Cardiac septum (tissue), 1 donor: ENCODE data around the gene NMT1. TPM values are rescaled to one million over a fixed set of nuclear protein-coding genes. Genes with fewer than 3 reads are reported as not detected.

Experiments
- DNase-seq: peaks from one replicate; pipeline ENCODE4 v3.0.0-alpha.2; 2020; ENCODE audit warnings: low spot score
- intact Hi-C: fragments of 100-400 bp; cut with DNase I; formaldehyde crosslinking; loops from one replicate; pipeline ENCODE4 v1.14.0; 2022
- long read RNA-seq: library from polyadenylated mRNA; unstranded; transcript quantifications from one replicate; pipeline ENCODE4 v2.0.0, GENCODE V29; 2021
- total RNA-seq: library from RNA; stranded (reverse); fragmentation: NEBNext Ultra II Directional; extraction: Animal tissue kit (Norgen Biotek cat#: 25700); gene quantifications from one replicate; pipeline ENCODE4 v1.2.1, GENCODE V29; 2021
- donor health status: DM: no; HTN: no; CAD: no.

The NMT1 gene
- total RNA-seq: 74.8 TPM
- long read RNA-seq, full-length matches to known transcripts: 42 of 85 reads
- long read RNA-seq, partial matches to known transcripts: 33 of 85 reads
- long read RNA-seq, other reads (novel, unspliced or antisense): 10 of 85 reads

DNA sequence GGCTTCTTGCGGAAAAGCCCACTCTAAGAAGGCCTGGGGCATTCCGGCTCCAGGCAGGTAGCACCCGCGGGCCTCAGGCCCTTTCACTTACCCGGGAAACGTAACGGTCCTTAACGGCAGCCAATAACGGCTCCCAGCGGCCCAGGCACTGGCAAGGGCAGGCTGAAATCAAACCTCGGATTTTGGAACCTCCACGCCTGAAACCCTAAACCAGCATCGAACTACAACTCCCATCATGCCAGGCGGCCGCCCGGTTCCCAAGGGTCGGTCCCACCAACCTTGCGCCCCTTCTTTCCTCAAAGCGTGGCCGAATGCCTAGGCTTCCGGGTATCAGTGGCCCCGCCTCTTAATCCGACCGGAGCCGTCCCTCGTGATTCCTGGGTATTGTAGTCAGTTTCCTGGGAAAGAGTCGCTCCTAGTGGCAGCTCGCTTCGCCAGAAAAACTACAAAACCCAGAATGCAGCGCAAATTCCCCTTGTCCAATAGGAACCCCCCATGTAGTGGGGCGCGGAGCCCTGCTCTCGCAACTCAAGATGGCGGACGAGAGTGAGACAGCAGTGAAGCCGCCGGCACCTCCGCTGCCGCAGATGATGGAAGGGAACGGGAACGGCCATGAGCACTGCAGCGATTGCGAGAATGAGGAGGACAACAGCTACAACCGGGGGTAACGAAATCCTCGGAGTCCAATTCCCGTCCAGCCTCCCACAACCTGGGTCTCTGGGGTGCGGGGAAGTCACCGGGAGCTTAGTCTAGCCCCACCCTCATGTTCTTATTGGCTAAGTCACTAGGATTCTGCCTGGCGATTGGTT lies at the start of gene NMT1:
NMT1 (plus strand) TSS at position 521 of the 809 bp plus-strand sequence; CDS start at position 534, 13 bp downstream.
- DNase-seq: peak; percentile 97
- intact Hi-C loops: loop anchor here (1.0 kb wide), 1 partner anchor 10 kb away; the partner anchor contains the start of gene DCAKD

DNA sequence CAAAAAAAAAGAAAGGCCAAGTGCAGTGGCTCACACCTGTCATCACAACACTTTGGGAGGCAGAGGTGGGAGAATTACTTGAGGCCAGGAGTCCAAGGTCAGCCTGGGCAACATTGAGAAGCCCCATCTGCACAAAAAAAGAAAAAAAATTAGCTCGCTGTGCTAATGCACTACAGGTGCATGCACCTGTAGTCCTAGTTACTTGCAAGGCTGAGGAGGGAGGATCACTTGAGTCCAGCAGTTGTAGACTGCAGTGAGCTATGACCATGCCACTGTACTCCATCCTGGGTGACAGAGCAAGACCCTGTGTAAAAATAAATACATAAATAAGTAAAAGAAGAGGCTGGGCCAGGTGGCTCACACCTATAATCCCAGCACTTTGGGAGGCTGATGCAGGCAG lies 49.4 kb upstream of the NMT1 start:
- DNase-seq: no peak
- intact Hi-C loops: no loop called here

DNA sequence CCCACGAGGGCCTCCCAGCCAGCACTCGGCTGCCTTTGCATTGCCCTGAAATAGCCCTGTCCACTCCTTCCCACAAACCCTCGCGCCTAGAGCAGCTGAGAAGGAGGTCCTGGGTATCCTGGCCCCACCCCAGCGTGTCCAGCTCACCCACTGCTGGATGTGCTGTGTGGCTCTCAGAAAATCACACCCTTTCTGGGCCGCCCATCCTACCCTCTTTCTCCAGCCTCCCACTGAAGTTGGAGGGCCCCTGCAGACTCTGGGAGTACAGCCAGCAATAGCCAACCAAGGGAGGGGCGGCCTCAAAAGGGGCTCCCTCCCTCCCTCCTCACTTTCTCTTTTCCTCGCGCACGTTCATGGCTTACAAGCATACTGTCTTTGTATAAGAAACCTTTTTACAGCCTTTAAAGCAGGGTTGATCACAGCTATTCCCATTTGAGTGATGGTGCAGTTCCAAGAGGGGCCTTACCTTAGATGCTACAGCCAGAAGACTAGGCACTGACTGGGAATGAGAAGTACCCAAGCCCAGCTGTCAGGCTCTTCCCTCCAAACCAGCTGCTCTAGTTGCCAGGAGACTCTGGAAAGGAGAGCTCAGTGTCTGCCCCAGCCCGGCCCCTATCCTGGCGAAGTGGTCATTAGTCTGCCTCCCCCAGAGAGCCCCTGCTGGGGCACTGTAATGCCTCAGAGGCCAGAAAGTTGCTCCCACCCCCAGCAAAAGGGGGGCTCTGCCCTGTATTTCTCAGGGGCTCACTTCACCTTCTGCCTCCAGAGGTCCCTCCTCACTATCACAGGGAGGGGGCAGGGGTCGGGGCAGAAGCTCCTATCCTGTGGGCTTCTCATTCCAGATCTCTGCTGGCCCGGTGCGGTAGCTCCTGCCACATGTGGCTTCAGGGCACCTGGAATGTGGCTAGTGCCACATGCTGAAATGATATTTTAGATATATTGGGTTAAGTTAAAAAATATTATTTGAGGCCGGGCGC lies 47.8 kb upstream of the NMT1 start:
- no peak for DNase-seq
- intact Hi-C loops: no loop called here

DNA sequence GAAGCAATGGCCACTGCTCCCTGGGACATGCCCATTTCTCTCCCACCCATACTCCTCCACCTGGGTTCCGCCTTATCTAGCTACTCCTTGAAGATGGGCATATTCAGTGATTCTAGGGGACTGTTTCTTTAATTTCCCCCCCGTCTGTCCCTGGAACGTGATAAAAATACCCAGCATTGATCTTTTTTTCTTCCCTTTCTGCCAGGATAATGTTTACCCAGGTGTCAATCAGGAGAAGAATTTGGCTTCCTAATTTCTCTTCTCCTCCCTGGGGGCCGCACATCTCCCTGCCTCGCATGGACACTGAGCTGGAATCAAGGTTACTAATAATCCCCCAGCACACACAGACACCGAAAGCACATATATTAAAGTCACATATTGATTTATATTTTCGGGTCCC lies 44.9 kb upstream of the NMT1 start:
- intact Hi-C loops: loop anchor here (5.0 kb wide), 1 partner anchor 49 kb away; the partner anchor contains the start of gene C1QL1
- no peak for DNase-seq

DNA sequence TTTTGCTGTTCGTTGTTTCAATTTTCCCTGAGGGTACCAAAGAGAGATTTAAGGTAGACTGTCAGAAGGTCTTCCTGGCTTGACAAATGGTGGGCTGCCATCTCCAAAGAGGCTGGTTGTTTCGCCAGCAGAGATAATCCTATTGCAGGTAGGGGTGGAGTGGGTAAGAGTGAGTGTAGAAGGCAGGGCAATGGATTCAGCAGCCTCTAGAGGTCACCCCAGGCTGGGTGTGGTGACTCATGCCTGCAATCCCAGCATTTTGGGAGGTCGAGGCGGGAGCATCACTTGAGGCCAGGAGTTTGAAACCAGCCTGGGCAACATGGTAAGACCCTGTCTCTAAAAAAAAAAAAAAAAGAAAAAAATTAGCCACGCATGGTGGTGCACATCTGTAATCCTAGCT lies 44.3 kb upstream of the NMT1 start:
- no peak for DNase-seq
- intact Hi-C loops: loop anchor here (5.0 kb wide), 1 partner anchor 50 kb away; the partner anchor contains the start of gene C1QL1

DNA sequence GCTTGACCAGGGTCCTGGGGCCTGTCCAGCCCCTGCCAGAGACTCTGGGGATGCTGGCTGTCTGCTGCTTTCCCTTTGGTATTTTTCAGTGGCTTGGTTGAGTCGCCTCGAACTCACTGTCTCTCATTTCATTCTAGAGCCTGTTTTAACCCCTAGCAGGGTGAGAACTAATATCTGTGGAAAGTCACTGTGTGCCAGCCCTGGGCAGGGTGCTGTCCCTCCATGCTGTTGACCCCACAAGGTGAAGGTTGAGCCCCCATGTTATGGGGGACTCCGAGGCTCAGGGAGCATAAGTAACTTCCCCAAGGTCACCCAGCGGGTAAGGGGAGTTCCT lies 42.6 kb upstream of the NMT1 start:
- no peak for DNase-seq
- intact Hi-C loops: loop anchor here (5.0 kb wide), 1 partner anchor 51 kb away; the partner anchor contains the start of gene C1QL1

DNA sequence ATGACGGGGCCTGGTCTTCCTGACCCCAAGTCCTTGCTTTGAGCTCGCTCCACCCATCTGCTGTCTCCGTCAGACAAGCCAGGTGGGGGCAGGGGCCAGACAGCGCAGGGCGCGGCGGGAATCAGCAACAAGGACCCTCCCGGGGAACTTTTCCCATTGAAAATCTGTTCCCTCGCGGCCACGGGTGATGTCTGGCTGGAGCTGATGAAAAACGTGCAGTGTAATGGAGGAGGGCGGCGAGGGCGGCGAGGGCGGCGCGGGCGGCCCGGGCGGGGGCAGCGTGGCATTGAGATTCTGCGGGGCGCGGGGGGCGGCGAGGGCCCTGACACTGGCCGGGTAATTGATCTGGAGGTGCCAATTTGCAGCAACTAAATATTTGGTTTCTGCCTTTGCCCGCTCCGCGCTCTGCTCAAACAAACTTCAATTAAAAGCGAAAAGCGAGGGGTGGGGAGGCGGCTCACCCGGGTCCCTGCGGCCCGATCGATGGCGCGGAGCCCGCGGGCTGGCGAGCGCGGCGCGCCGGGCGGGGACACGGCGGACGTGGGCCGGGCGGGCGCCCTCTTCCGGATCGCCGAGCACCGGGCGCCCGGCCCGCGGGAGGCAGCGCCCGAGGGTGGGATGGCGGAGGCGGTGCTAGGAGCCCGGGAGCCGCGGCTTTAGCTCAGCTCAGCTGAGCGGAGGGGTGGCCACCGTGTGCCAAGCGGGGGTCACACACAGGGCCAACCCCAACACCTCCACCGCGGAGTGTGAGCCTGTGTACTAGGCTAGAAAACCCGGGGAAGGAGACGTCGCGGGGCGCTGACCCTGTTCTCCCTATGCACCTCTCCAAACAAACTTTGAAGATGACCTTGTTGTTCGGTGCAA lies 42.0 kb upstream of the NMT1 start:
- intact Hi-C loops: loop anchor here (5.0 kb wide), 1 partner anchor 52 kb away; the partner anchor contains the start of gene C1QL1
- no peak for DNase-seq

DNA sequence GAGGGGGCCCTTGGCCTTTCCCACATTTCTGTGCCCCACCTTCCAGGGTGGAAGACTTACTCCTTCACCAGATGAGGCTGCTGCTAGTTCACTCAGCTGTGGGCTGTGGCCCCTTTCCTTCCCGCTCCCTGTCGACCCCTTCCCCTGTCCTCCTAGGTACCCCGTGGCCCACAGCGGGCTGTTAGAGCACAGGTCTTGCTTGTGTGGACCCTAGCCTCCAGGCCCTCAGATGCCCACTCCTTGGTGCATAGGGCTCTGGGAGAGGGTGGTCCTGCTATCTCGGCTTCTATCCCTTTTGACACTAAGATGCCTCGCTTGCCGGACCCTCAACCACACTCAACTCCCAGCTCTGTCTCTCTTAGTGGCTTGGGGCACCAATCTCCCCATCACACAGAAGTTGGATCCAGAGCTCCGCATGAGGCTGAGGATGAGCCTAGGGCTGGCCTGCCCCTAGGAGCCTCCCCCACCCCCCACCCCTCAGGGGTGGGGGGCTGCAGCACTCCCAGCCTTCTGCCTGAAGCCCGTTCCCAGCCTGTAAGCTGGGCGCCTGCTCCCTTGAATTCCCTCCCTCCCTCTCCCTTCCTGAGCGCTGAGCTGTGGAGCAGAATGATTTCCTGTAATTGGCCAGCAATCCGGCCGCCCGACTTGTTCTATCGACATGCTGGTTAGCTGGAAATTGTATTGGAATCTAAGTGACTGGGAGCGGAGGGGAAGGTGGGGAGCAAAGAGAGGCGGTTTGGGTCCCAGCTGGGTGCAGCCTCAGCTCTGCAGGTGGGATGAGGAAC lies 40.6 kb upstream of the NMT1 start:
- DNase-seq: no peak
- intact Hi-C loops: loop anchor here (5.0 kb wide), 2 partner anchors 77 to 243 kb away; no protein-coding TSS in a partner anchor

DNA sequence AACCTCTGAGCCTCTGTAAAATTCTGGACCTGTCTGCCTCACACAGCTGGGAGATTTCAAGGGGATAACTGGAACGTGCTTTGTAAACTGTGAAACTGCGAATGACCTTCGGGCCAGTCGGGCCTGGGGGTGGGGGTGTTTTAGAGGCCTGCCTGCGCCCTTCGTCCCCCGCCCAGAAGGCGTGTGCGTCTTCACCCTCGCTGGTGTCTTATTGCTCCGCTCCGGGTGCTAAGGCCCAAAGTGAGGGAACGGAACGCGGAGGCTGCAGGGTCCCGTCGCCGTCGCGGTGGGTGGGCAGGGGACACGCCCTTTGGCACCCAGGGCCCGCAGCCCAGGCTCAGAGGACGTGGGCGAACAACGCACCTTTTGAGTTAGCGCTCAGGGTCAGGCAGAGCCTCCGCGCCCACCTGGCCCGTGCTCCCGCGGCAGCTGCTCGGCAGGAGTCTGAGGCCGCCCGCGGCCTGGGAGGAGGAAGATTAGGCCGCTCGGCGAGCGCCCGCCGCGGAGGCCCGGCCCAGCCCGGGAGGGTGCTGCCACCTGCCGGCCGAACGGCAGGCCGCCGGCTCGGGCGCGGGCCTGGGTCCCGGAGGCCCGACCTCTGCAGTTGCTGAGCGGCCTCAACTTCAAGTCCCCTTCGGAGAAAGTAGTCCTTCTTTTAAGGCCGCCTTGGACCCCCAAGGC lies 39.4 kb upstream of the NMT1 start:
- intact Hi-C loops: loop anchor here (1.0 to 5.0 kb wide), 3 partner anchors 76 to 244 kb away; no protein-coding TSS in a partner anchor
- DNase-seq: peak; percentile 84

DNA sequence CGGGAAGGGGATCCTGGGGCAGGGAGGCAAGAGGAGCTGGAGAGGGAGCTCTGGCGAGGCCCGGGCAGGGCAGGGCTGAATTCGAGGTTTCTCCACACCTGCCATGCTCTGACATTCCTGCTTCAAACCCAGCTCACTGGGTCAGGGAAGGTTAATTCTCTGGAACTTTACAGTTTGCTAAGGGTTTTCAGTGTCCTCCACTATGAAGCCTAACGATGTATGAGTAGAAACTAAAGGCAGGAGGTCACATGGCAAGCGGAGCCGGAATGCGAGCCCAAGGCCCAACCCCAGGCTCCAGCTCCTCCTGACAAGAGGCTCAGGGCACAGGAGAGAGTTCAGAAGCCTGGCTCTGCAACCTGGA lies 38.8 kb upstream of the NMT1 start:
- DNase-seq: no peak
- intact Hi-C loops: loop anchor here (1.0 to 5.0 kb wide), 3 partner anchors 75 to 245 kb away; no protein-coding TSS in a partner anchor

DNA sequence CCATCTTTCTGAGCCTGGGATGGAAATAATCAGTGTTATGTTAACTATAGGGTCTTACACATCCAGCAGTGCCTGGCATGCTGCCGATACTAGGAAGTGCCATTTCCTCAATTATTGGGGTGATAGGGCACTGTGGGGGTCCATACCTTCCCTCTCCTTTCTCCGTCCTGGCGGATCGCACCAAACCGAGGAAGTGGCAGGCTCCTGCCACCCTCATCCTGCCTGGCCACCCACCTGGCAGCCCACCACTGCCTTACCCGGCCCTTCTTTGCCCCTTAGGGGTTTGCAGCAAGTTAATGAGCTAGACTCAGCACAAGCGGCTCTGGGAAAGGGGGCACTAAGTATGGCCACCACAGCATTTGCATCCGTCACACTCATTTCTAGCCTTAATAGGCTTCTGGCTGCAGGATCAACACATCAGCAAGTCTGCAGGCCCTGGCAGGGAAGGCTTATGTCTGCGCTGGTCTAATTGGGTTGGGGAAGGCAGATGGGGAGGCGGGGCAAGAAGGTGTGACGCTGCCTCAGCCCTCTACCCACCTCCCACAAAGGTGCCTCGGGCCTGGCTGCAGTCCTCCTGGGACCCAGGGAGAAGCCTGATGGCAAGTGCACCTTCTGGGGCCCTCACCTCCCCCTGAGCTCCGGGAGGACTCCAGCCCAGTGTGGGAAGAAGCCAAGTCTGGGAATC lies 38.3 kb upstream of the NMT1 start:
- intact Hi-C loops: loop anchor here (1.0 to 5.0 kb wide), 3 partner anchors 75 to 245 kb away; no protein-coding TSS in a partner anchor
- DNase-seq: no peak

DNA sequence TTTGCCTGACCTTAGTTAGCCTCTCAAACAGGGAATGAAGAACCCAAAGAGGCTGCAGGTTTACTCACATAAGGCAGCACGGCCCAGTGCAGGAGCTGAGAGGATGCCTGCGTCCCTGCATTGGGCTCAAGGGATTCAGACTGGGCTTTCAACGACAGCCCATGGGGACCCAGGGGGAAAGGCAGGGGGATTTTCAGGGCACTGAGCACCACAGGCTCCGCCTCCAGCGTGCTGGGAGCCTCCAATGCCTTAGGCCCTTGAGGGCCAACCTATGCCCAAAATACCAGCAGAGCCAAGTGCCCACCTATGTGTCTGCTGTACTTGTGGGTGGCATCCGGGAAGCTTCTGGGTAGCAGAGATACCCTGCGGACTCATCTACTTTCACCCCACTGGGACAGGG lies 32.0 kb upstream of the NMT1 start:
- intact Hi-C loops: no loop called here
- DNase-seq: no peak

DNA sequence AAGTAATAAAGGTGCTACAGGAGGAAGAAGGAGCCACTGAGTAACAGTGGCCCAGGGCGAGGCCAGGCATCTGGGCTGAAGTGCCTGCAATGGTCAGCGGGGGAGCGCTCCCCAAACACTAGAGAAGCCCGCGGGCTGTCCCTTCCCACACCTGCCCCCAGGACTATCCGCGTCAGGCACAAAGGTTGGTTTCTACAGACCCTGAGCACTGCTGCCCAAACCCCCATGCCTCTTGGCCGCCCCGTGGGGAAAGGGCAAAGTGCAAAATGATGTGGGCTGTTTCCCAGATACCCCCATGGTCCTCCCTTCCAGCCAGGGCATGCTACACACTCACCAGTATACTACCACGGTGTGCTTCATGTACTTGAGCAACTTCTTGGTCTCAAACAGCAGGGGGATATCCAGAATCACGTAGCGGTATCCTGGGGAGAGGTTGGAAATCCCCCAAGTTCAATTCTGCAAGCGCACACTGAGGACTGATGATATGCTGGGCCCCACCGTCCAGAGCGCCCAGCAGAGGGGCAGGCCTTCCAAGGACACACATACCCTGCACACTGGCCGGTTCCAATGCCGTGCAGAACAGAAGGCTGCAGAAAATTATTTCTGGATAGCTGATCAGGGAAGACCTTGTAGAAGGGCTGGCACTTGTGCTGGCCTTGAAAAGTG lies 31.2 kb upstream of the NMT1 start:
- intact Hi-C loops: no loop called here
- DNase-seq: no peak

DNA sequence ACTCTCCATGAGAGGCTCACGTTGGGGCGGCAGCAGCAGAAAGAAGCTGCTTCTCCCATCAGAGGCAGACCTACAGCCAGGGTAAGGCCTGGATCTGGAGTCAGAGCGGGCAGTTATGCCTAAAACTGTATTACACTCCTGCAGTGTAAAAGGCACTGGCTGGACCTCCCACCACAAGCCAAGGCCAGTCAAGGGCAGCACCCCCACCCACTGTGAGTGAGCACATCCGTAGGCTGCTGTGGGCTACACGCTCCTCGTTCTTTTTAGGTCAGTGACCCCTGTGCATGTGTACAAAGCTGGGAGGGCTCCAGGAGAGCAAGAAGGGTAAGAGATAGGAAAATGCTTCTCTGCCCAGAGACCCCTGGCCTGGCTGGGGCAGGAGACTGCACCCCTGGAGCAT lies 30.4 kb upstream of the NMT1 start:
- DNase-seq: no peak
- intact Hi-C loops: no loop called here

DNA sequence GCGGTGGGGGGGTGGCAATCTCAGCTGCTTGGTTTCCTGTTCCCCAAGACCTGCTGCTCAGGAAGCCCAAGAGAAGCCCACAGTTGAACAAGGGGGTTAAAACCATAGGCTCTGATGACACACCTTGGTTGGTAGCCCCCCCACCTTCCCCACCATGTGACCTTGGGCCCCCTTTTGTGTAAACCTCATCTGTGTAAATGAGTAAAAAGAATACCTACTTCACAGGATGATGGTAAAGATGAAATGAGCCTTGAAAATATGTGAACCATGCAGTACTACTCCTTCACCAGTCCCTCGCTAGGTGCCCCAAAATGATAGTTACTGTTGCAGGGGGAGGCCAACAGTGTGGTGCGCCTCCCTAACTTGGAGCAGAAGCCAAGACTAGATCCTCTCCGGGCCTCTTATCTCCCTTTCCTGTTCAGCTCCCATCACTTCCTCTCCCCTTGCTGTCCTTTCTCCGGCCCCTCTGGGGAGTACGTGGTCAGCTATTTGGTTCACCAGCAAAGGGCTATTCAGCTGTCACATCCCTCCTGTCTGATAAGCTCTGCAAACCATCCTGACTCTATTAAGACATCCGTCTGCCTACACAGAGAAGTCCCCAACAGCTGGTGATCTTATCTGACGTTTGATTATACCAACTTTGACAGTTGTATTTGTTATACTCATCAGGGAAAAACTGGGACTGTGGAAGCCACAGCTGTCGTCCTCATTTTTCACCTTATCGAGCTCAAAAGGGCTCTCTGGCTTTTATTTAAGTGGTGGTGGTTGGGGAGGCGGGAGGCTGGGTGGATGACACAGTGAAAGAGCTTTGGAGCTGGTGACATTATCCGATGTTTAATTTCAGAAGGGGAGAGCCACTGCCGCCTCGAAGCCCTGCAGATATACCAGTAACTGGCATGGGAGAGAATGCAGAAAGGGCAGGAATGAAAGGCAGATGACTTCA lies 29.6 kb upstream of the NMT1 start:
- DNase-seq: no peak
- intact Hi-C loops: no loop called here

DNA sequence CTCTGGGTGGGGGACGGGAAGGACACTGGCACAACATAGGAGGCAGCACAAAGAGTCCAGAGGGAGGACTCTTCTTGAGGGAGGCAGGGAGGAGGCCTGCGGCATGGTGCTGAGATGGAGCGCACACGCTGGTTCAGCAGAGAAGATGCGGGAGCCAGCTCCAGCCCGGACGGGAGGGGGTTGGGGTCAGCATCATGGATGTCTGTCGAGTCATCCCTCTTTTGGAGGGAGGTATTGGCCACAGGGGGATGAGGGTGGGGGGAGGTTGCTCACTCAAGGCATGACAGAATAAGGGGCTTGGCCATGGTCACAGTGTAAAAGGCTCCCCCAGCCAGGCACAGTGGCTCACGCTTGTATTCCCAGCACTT lies 29.0 kb upstream of the NMT1 start:
- intact Hi-C loops: no loop called here
- DNase-seq: no peak
